GM23338 (cell line): ENCODE results near the gene NTMT2. TPM values are rescaled to one million over a fixed set of nuclear protein-coding genes. Genes with fewer than 3 reads are reported as not detected.

Source experiments
- CREB1 ChIP-seq: fragments of 250-450 bp; sonication (Bioruptor Pico); IDR thresholded peaks from 2 replicates; pipeline ENCODE4 v1.5.0; 2020; ENCODE audit warnings: low read depth, mild to moderate bottlenecking, moderate library complexity
- EZH2phosphoT487 ChIP-seq: fragments of 200-600 bp; sonication (generic); IDR thresholded peaks from one replicate; pipeline ENCODE4 v1.8.1; 2018; ENCODE audit warnings: antibody characterized with exemption; ENCODE audit not compliant: unreplicated experiment
- JUNB ChIP-seq: IDR thresholded peaks from one replicate; pipeline ENCODE4 v1.6.1; 2016; ENCODE audit warnings: antibody characterized with exemption; ENCODE audit not compliant: unreplicated experiment
- NANOG ChIP-seq: IDR thresholded peaks from 2 replicates; pipeline ENCODE4 v1.6.1; 2016; ENCODE audit warnings: antibody characterized with exemption, borderline replicate concordance
- POLR2AphosphoS5 ChIP-seq: IDR thresholded peaks from 2 replicates; pipeline ENCODE4 v1.6.1; 2016; ENCODE audit warnings: antibody characterized with exemption, low read depth
- polyA plus RNA-seq: library from polyadenylated mRNA; unstranded; fragments of >200 nt; fragmentation: Nextera tagmentation; extraction: Ambion mirVana; gene quantifications from 2 replicates; pipeline ENCODE4 v1.2.1, GENCODE V29; 2016
- total RNA-seq: library from RNA; depleted of rRNA; stranded (reverse); fragments of >200 nt; shearing (Covaris generic); gene quantifications from 2 replicates; pipeline ENCODE4 v1.2.3, GENCODE V29; 2014
- TF ChIP-seq, protein P1 (sequence below): fragments of 250-450 bp; sonication (Bioruptor Pico); IDR thresholded peaks from 2 replicates; pipeline ENCODE4 v1.5.0; 2020; ENCODE audit warnings: mild to moderate bottlenecking, moderate library complexity
- TF ChIP-seq, protein P2 (sequence below), 2 experiments: fragments of 200-600 bp in 1 of 2; sonication (generic) in 1 of 2; conservative IDR thresholded peaks; 2 replicates each; pipeline versions ENCODE4 v1.5.1 to v1.6.1; 2016 to 2017; ENCODE audit warnings: antibody characterized with exemption in 2 of 2, low read depth in 2 of 2, mild to moderate bottlenecking in 2 of 2, moderate library complexity in 1 of 2
- TF ChIP-seq, protein P3 (sequence below): IDR thresholded peaks from 2 replicates; pipeline ENCODE4 v1.6.1; 2016; ENCODE audit warnings: antibody characterized with exemption

NTMT2 gene
- total and polyA plus RNA-seq, 2 experiments from 2014 or later: 0.48 TPM; not detected in 1

DNA sequence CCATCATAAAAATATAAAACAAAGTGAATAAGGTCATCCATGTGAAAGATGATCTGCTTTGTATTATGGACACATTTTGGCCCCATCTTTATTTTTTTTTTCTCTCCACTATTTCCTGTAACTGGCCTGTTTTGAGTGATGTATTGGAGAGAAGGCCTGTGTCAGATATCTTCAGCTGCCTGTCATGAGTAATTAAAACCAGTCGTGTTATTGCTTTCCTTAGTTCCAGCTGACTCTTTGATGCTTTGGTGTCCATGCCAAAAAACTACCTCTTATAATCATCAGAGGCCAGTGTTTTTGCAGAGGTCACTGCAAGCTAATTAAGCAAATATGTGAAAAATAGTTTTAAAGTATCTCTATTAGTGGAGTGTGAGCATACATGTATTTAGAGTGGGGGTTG, 29.7 kb downstream of the NTMT2 start (continued):
- TF ChIP-seq, protein P1, sequence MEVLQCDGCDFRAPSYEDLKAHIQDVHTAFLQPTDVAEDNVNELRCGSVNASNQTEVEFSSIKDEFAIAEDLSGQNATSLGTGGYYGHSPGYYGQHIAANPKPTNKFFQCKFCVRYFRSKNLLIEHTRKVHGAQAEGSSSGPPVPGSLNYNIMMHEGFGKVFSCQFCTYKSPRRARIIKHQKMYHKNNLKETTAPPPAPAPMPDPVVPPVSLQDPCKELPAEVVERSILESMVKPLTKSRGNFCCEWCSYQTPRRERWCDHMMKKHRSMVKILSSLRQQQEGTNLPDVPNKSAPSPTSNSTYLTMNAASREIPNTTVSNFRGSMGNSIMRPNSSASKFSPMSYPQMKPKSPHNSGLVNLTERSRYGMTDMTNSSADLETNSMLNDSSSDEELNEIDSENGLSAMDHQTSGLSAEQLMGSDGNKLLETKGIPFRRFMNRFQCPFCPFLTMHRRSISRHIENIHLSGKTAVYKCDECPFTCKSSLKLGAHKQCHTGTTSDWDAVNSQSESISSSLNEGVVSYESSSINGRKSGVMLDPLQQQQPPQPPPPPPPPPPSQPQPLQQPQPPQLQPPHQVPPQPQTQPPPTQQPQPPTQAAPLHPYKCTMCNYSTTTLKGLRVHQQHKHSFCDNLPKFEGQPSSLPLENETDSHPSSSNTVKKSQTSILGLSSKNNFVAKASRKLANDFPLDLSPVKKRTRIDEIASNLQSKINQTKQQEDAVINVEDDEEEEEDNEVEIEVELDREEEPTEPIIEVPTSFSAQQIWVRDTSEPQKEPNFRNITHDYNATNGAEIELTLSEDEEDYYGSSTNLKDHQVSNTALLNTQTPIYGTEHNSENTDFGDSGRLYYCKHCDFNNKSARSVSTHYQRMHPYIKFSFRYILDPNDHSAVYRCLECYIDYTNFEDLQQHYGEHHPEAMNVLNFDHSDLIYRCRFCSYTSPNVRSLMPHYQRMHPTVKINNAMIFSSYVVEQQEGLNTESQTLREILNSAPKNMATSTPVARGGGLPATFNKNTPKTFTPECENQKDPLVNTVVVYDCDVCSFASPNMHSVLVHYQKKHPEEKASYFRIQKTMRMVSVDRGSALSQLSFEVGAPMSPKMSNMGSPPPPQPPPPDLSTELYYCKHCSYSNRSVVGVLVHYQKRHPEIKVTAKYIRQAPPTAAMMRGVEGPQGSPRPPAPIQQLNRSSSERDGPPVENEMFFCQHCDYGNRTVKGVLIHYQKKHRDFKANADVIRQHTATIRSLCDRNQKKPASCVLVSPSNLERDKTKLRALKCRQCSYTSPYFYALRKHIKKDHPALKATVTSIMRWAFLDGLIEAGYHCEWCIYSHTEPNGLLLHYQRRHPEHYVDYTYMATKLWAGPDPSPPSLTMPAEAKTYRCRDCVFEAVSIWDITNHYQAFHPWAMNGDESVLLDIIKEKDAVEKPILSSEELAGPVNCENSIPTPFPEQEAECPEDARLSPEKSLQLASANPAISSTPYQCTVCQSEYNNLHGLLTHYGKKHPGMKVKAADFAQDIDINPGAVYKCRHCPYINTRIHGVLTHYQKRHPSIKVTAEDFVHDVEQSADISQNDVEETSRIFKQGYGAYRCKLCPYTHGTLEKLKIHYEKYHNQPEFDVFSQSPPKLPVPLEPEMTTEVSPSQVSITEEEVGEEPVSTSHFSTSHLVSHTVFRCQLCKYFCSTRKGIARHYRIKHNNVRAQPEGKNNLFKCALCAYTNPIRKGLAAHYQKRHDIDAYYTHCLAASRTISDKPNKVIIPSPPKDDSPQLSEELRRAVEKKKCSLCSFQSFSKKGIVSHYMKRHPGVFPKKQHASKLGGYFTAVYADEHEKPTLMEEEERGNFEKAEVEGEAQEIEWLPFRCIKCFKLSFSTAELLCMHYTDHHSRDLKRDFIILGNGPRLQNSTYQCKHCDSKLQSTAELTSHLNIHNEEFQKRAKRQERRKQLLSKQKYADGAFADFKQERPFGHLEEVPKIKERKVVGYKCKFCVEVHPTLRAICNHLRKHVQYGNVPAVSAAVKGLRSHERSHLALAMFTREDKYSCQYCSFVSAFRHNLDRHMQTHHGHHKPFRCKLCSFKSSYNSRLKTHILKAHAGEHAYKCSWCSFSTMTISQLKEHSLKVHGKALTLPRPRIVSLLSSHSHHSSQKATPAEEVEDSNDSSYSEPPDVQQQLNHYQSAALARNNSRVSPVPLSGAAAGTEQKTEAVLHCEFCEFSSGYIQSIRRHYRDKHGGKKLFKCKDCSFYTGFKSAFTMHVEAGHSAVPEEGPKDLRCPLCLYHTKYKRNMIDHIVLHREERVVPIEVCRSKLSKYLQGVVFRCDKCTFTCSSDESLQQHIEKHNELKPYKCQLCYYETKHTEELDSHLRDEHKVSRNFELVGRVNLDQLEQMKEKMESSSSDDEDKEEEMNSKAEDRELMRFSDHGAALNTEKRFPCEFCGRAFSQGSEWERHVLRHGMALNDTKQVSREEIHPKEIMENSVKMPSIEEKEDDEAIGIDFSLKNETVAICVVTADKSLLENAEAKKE: no peak
- TF ChIP-seq, protein P2, sequence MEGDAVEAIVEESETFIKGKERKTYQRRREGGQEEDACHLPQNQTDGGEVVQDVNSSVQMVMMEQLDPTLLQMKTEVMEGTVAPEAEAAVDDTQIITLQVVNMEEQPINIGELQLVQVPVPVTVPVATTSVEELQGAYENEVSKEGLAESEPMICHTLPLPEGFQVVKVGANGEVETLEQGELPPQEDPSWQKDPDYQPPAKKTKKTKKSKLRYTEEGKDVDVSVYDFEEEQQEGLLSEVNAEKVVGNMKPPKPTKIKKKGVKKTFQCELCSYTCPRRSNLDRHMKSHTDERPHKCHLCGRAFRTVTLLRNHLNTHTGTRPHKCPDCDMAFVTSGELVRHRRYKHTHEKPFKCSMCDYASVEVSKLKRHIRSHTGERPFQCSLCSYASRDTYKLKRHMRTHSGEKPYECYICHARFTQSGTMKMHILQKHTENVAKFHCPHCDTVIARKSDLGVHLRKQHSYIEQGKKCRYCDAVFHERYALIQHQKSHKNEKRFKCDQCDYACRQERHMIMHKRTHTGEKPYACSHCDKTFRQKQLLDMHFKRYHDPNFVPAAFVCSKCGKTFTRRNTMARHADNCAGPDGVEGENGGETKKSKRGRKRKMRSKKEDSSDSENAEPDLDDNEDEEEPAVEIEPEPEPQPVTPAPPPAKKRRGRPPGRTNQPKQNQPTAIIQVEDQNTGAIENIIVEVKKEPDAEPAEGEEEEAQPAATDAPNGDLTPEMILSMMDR (conservative IDR thresholded peaks at IDR 0.05; ENCODE audit: low read depth in 2 of 2): no peak
- no peak for TF ChIP-seq POLR2AphosphoS5
- TF ChIP-seq NANOG: no peak
- TF ChIP-seq, protein P3, sequence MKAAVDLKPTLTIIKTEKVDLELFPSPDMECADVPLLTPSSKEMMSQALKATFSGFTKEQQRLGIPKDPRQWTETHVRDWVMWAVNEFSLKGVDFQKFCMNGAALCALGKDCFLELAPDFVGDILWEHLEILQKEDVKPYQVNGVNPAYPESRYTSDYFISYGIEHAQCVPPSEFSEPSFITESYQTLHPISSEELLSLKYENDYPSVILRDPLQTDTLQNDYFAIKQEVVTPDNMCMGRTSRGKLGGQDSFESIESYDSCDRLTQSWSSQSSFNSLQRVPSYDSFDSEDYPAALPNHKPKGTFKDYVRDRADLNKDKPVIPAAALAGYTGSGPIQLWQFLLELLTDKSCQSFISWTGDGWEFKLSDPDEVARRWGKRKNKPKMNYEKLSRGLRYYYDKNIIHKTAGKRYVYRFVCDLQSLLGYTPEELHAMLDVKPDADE: no peak
- no peak for TF ChIP-seq CREB1
- TF ChIP-seq JUNB: no peak
- TF ChIP-seq EZH2phosphoT487: no peak
